K562 (cell line): ENCODE measurements around the gene ATP5MC3. TPM values are rescaled to one million over a fixed set of nuclear protein-coding genes. Genes with fewer than 3 reads are reported as not detected.

Experiments used
- ARHGAP35 ChIP-seq: fragments of 450-650 bp; IDR thresholded peaks from 2 replicates; pipeline ENCODE4 v1.6.1; 2018; ENCODE audit not compliant: partially characterized antibody
- CBX1 ChIP-seq: sonication (generic); IDR thresholded peaks from 2 replicates; pipeline ENCODE4 v1.6.1; 2016; ENCODE audit warnings: antibody characterized with exemption, low read depth, mild to moderate bottlenecking
- CHD2 ChIP-seq: IDR thresholded peaks from 2 replicates; pipeline ENCODE4 v1.6.1; 2011; ENCODE audit warnings: low read depth, low read length
- ESRRA ChIP-seq: fragments of 450-650 bp; IDR thresholded peaks from 2 replicates; pipeline ENCODE4 v1.6.1; 2014; ENCODE audit warnings: low read depth, mild to moderate bottlenecking, moderate library complexity, borderline replicate concordance
- EWSR1 ChIP-seq: fragments of 450-650 bp; IDR thresholded peaks from 2 replicates; pipeline ENCODE4 v1.6.1; 2018; ENCODE audit warnings: borderline replicate concordance, mild to moderate bottlenecking, low read depth, moderate library complexity; ENCODE audit not compliant: partially characterized antibody
- KDM5B ChIP-seq: fragments of 200-600 bp; sonication (generic); IDR thresholded peaks from 2 replicates; pipeline ENCODE4 v1.6.1; 2012; ENCODE audit warnings: low read depth, mild to moderate bottlenecking, moderate library complexity, low read length, control low read depth, inconsistent platforms; ENCODE audit not compliant: insufficient replicate concordance
- POLR2AphosphoS2 ChIP-seq: IDR thresholded peaks from 2 replicates; pipeline ENCODE4 v1.6.1; 2012; ENCODE audit warnings: low read length, improper control_type of control experiment
- RBFOX2 ChIP-seq: fragments of 200-400 bp; formaldehyde crosslinking; IDR thresholded peaks from 2 replicates; pipeline ENCODE4 v1.6.1; 2017; ENCODE audit warnings: low read depth, mild to moderate bottlenecking, low read length, moderate library complexity
- RBM15 ChIP-seq: fragments of 200-400 bp; formaldehyde crosslinking; IDR thresholded peaks from 2 replicates; pipeline ENCODE4 v1.6.1; 2018; ENCODE audit warnings: mild to moderate bottlenecking, low read length, moderate library complexity; ENCODE audit not compliant: insufficient read depth
- SMAD2 ChIP-seq: fragments of 150-350 bp; IDR thresholded peaks from 2 replicates; pipeline ENCODE4 v1.6.1; 2014; ENCODE audit warnings: low read depth, mild to moderate bottlenecking, low read length
- SRF ChIP-seq, 2 experiments: fragments of 250-450, 450-650 bp in 1 of 2; sonication (Bioruptor Pico) in 1 of 2; sonication (generic) in 1 of 2; formaldehyde crosslinking; IDR thresholded peaks; 2 replicates each; pipeline versions ENCODE4 v1.5.0 to v1.5.1; 2020 to 2022; ENCODE audit warnings: mild to moderate bottlenecking in 1 of 2, missing genetic modification reagents in 1 of 2
- THRAP3 ChIP-seq: fragments of 450-650 bp; IDR thresholded peaks from 2 replicates; pipeline ENCODE4 v1.6.1; 2016; ENCODE audit warnings: mild to moderate bottlenecking, inconsistent platforms, borderline replicate concordance
- YBX1 ChIP-seq: fragments of 450-650 bp; IDR thresholded peaks from 2 replicates; pipeline ENCODE4 v1.7.1; 2016; ENCODE audit warnings: mild to moderate bottlenecking
- ZNF407 ChIP-seq: fragments of 450-650 bp; IDR thresholded peaks from 2 replicates; pipeline ENCODE4 v1.6.1; 2016; ENCODE audit warnings: low read depth
- polyA plus RNA-seq, 8 experiments: library from polyadenylated mRNA; depleted of rRNA in 4 of 8; stranded (reverse) in 5 of 8; unstranded in 3 of 8; fragments of >200 nt; fragmentation: Nextera tagmentation in 2 of 8; fragmentation: Illumina TruSeq in 1 of 8; extraction: Ambion mirVana in 2 of 8; extraction: Trizol in 1 of 8; gene quantifications; 2 replicates each; pipeline versions ENCODE4 v1.2.1 to v1.2.3, GENCODE V29; 2011 to 2014; ENCODE audit warnings: inconsistent platforms in 1 of 8, missing spikeins in 1 of 8
- total RNA-seq, 7 experiments: library from RNA; depleted of rRNA in 6 of 7; stranded (reverse); fragments of >200 nt in 6 of 7; fragmentation: Illumina TruSeq in 2 of 7; extraction: Trizol in 2 of 7; gene quantifications; 2 replicates each; pipeline versions ENCODE4 v1.2.1 to v1.2.3, GENCODE V29; 2011 to 2021; ENCODE audit warnings: low replicate concordance in 1 of 7
- TF ChIP-seq, protein P1 (sequence below): fragments of 450-650 bp; formaldehyde crosslinking; conservative IDR thresholded peaks from 2 replicates; pipeline ENCODE4 v1.4.0; 2022; ENCODE audit warnings: mild to moderate bottlenecking, missing genetic modification characterization
- TF ChIP-seq, protein P2 (sequence below): IDR thresholded peaks from 2 replicates; pipeline ENCODE4 v1.6.1; 2011; ENCODE audit not compliant: insufficient read length; ENCODE audit errors: extremely low read depth
- TF ChIP-seq, protein P3 (sequence below): sonication (generic); formaldehyde crosslinking; IDR thresholded peaks from 2 replicates; pipeline ENCODE4 v1.8.1; 2023; ENCODE audit warnings: mild to moderate bottlenecking, missing genetic modification reagents

Gene ATP5MC3
- total and polyA plus RNA-seq, 9 of the 15 experiments (the other 6 are each of a cell fraction or from before 2014, with no cell fraction given) = 423 to 2,565 (median 1,012) TPM

DNA sequence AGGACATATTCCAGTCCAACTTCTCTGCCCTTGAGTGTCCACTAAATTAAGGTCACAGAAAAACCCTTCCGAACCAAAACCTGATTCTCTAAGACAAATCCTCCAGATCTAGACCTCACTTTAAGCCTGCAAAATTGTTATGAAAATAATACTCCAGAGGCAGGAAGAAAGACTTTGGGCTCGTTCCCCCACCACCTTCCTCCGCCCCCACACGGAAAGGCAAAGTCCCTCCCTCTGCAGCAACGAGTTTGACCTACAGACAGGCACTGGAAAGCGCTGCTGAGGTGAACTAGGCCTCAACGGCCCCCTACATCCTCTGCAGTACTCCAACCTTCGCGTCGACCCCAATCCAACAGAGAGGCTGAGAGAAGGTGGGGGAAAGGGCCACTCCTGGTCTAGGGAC, 808 bp downstream of the ATP5MC3 start (continued):
- TF ChIP-seq RBFOX2 = no peak
- TF ChIP-seq KDM5B = peak; percentile 9
- no peak for TF ChIP-seq YBX1
- TF ChIP-seq EWSR1 = no peak
- no peak for TF ChIP-seq THRAP3
- peak; percentile 30; the same call in 1 of the 2 replicates for TF ChIP-seq POLR2AphosphoS2
- TF ChIP-seq SMAD2 = no peak
- TF ChIP-seq, protein P1, sequence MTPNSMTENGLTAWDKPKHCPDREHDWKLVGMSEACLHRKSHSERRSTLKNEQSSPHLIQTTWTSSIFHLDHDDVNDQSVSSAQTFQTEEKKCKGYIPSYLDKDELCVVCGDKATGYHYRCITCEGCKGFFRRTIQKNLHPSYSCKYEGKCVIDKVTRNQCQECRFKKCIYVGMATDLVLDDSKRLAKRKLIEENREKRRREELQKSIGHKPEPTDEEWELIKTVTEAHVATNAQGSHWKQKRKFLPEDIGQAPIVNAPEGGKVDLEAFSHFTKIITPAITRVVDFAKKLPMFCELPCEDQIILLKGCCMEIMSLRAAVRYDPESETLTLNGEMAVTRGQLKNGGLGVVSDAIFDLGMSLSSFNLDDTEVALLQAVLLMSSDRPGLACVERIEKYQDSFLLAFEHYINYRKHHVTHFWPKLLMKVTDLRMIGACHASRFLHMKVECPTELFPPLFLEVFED = no peak
- TF ChIP-seq SRF (CRISPR knock-in tag; IDR thresholded peaks at IDR 0.05) = peak in 1 of 2 experiments; percentile 47; a peak in 1 of 4 replicates
- TF ChIP-seq, protein P2, sequence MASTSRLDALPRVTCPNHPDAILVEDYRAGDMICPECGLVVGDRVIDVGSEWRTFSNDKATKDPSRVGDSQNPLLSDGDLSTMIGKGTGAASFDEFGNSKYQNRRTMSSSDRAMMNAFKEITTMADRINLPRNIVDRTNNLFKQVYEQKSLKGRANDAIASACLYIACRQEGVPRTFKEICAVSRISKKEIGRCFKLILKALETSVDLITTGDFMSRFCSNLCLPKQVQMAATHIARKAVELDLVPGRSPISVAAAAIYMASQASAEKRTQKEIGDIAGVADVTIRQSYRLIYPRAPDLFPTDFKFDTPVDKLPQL = no peak
- peak; percentile 93 for TF ChIP-seq ESRRA
- no peak for TF ChIP-seq ARHGAP35
- TF ChIP-seq, protein P3, sequence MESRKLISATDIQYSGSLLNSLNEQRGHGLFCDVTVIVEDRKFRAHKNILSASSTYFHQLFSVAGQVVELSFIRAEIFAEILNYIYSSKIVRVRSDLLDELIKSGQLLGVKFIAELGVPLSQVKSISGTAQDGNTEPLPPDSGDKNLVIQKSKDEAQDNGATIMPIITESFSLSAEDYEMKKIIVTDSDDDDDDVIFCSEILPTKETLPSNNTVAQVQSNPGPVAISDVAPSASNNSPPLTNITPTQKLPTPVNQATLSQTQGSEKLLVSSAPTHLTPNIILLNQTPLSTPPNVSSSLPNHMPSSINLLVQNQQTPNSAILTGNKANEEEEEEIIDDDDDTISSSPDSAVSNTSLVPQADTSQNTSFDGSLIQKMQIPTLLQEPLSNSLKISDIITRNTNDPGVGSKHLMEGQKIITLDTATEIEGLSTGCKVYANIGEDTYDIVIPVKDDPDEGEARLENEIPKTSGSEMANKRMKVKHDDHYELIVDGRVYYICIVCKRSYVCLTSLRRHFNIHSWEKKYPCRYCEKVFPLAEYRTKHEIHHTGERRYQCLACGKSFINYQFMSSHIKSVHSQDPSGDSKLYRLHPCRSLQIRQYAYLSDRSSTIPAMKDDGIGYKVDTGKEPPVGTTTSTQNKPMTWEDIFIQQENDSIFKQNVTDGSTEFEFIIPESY = no peak
- TF ChIP-seq RBM15 = no peak
- TF ChIP-seq CHD2 = no peak
- no peak for TF ChIP-seq CBX1
- TF ChIP-seq ZNF407 = no peak
